Thoracic aorta (tissue), 2 donors: ENCODE results near the gene CLDN14. TPM values are rescaled to one million over a fixed set of nuclear protein-coding genes. Genes with fewer than 3 reads are reported as not detected.

Experiments used
- ATAC-seq: fragments of 150-250 bp; one replicate; pipeline ENCODE4 v1.8.0; 2017; ENCODE audit warnings: low read depth; ENCODE audit not compliant: insufficient number of reproducible peaks, low FRiP score
- DNase-seq: peaks from one replicate; pipeline ENCODE4 v3.0.0-alpha.2; 2020; ENCODE audit warnings: low spot score
- H3K27ac ChIP-seq, 2 donors: fragments of 200-600 bp; sonication (generic); 1 replicate in 1 of 2; 2 replicates in 1 of 2; pipeline ENCODE4 v1.5.1; 2016; ENCODE audit warnings: mild to moderate bottlenecking in 2 of 2, moderate library complexity in 2 of 2
- H3K27me3 ChIP-seq: fragments of 200-600 bp; sonication (generic); replicated peaks from 2 replicates; pipeline ENCODE4 v1.6.0; 2016; ENCODE audit warnings: mild to moderate bottlenecking; ENCODE audit not compliant: insufficient read depth
- H3K36me3 ChIP-seq: fragments of 200-600 bp; sonication (generic); one replicate; pipeline ENCODE4 v1.5.1; 2016
- H3K4me1 ChIP-seq, 2 donors: fragments of 200-600 bp; sonication (generic); 1 replicate in 1 of 2; 2 replicates in 1 of 2; pipeline versions ENCODE4 v1.5.1 to v1.6.0; 2016; ENCODE audit warnings: low read depth in 2 of 2, mild to moderate bottlenecking in 1 of 2; ENCODE audit not compliant: control insufficient read depth in 1 of 2
- H3K4me3 ChIP-seq: fragments of 200-600 bp; sonication (generic); 2 replicates; pipeline ENCODE4 v1.5.1; 2016; ENCODE audit warnings: mild to moderate bottlenecking
- H3K9me3 ChIP-seq: fragments of 200-600 bp; sonication (generic); 2 replicates; pipeline ENCODE4 v1.5.1; 2016
- CTCF ChIP-seq: fragments of 200-600 bp; sonication (generic); IDR thresholded peaks from one replicate; pipeline ENCODE4 v1.5.1; 2019; ENCODE audit warnings: antibody characterized with exemption
- total RNA-seq, 2 donors: library from RNA; depleted of rRNA; stranded (reverse); fragments of >200 nt; gene quantifications; one replicate each; pipeline versions ENCODE4 v1.1.0 to v1.2.3, GENCODE V29; 2016

CLDN14 gene
- total RNA-seq, 2 donors from 2014 or later, result not detected

GRCh38 chr21:36423771-36424433 lies 56.0 kb downstream of the CLDN14 start:
- H3K4me1 ChIP-seq, result no peaks in the 10 kb centered on the region
- no peak for DNase-seq
- H3K36me3 ChIP-seq, result no peaks in the 10 kb centered on the region
- H3K4me3 ChIP-seq, result no peak overlapping the region
- H3K27me3 ChIP-seq, result no peaks in the 10 kb centered on the region
- no peak for TF ChIP-seq CTCF
- H3K27ac ChIP-seq, result no peak overlapping the region
- ATAC-seq, result no peak
- no peaks in the 10 kb centered on the region for H3K9me3 ChIP-seq

GRCh38 chr21:36422279-36423098 lies 57.4 kb downstream of the CLDN14 start:
- H3K27ac ChIP-seq, result no peak overlapping the region
- no peak overlapping the region for H3K4me3 ChIP-seq
- ATAC-seq (no peak), DNase-seq (no peak)
- peak; percentile 38 for TF ChIP-seq CTCF
- no peaks in the 10 kb centered on the region for H3K4me1 ChIP-seq
- no peaks in the 10 kb centered on the region for H3K9me3 ChIP-seq
- H3K36me3 ChIP-seq, result no peaks in the 10 kb centered on the region
- no peaks in the 10 kb centered on the region for H3K27me3 ChIP-seq

GRCh38 chr21:36420571-36421339 lies 59.2 kb downstream of the CLDN14 start:
- Histone ChIP-seq H3K4me3 (no peak overlapping the region), H3K4me1 (no peaks in the 10 kb centered on the region), H3K9me3 (no peaks in the 10 kb centered on the region), H3K27ac (no peak overlapping the region), H3K27me3 (no peaks in the 10 kb centered on the region), H3K36me3 (no peaks in the 10 kb centered on the region)
- DNase-seq (no peak), ATAC-seq (no peak)
- no peak for TF ChIP-seq CTCF

GRCh38 chr21:36419996-36420395 lies 59.9 kb downstream of the CLDN14 start:
- no peak overlapping the region for H3K4me3 ChIP-seq
- no peaks in the 10 kb centered on the region for H3K9me3 ChIP-seq
- H3K36me3 ChIP-seq, result no peaks in the 10 kb centered on the region
- no peak overlapping the region for H3K27ac ChIP-seq
- TF ChIP-seq CTCF, result peak; percentile 76
- no peaks in the 10 kb centered on the region for H3K27me3 ChIP-seq
- DNase-seq, result peak; percentile 52
- no peaks in the 10 kb centered on the region for H3K4me1 ChIP-seq
- peak; percentile 70 for ATAC-seq

- Histone ChIP-seq H3K9me3 (no peaks in the 10 kb centered on the region), H3K27me3 (no peaks in the 10 kb centered on the region), H3K36me3 (no peaks in the 10 kb centered on the region), H3K27ac (no peak overlapping the region), H3K4me3 (no peak overlapping the region), H3K4me1 (no peaks in the 10 kb centered on the region)
- DNase-seq (no peak), ATAC-seq (no peak)
- TF ChIP-seq CTCF, result no peak
Measured at GRCh38 chr21:36419241-36419640, 60.7 kb downstream of the CLDN14 start.
